Measurements from ENCODE around the gene RNGTT. TPM values are rescaled to one million over a fixed set of nuclear protein-coding genes. Genes with fewer than 3 reads are reported as not detected.
A peak's percentile ranks its signal among the peaks of the same experiment; 100 is the strongest.
"Not testable (repeated sequence)": the region's sequence is repeated elsewhere in the genome, so short reads cannot be mapped to it uniquely, and the experiment has no call there.

RNGTT gene
- total RNA-seq (2014; rRNA removed; shearing (Covaris generic)) = 25.3 and 25.7 TPM in 2 replicates

DNA sequence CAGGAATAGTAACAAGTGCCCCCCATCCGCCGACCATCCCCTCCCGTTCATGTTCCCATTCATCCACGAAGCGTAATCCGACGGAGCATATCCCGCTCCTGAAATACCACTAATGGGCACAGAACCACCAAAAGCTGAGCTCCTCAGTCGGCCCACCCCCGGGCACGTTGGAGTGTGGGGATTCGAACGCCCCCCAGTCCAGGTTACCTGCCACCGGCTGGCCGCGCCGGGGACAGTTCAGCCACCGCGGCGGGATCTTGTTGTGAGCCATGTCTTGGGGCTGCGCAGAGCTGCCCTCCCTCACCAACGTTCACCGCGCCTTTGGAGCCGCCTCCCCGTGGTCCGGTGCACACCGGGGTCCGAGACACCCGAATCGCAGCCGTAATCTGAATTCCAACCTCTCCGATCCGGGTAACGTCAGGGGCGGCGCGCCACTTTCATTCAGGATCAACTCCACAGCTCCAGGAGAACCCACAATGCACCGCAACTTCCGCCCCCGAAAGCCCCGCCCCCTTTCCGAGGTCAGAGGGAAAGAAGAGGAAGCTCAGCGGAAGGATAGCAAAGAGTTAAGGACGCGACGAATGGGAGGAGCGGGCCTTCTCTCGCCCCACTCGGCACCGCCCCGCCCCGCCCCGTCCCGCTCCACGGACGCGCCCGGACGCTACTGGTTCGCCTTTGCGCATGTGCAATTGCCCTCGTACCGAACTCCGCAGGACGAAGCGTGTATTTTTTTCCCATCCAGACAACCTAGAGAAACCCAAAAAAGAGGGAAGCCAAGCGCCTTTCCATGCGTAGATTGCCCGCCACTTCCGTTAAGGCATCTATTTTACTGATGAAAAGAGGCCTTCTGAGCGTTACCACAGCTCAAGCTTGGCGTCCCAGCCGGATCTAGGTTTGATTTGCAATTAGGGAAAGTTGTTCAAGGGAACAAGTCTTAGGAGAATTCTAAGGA lies at the start of gene RNGTT:
RNGTT (minus strand) TSS at position 480 of the 952 bp plus-strand sequence; CDS start at position 271, 209 bp downstream.
- peak; percentile 98 for DNase-seq (ENCODE audit: low read depth)

DNA sequence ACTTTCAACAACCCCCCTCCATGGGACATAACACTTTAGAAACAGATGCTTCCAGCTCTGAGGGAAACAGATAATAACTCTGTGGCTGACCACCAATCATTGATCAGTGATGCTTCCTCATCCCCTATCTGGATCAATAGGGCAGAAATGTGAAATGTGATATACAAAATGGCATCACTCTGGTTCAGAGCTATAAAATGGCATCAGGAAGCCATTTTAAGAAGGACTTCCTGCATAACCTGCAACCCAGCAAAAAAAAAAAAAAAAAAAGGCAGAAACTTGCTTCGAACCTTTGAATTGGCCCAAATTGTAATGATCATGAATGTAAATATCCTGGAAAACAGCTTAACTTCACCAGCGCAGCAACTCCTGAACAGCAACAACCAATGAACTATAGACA lies 48.0 kb upstream of the RNGTT start:
- DNase-seq (ENCODE audit: low read depth) = no peak

DNA sequence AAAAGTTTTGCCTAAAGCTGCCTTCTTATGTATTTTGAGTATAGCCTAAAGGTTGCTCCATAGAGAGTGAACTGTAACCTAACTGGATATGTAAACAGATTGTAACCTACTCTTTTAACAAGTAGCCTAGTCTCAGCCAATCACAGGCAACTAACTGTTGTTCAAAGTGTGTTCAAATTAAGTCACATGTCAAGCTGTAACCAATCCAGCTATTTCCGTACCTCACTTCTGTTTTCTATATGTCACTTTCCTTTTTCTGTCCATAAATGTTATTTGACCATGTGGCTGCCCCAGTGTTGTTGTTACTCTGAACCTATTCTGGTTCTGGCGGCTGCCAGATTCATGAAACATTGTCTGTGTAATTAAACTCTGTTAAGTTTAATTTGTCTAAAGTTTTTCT lies 47.4 kb upstream of the RNGTT start:
- DNase-seq (ENCODE audit: low read depth) = no peak

DNA sequence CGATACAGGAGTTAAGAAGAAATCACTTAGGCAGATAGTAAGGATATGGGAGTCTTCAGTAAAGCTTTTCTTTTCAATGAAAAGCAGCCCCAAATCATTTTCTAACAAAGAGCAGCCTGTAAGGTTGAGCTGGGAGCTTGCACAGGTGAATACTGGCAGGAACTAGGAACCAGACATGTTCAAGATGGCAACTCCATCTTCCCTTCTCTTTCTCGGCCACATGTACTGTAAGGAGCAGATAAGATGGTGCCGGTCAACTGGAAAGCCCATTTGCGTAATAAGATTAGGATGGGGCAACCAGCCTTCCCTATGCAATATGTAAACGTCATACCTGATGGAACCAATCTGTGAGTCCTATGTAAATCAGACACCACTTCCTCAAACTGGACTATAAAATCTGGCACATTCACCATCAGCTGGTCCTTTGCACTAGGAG lies 46.2 kb upstream of the RNGTT start:
- DNase-seq (ENCODE audit: low read depth) = no peak

- no peak for DNase-seq (ENCODE audit: low read depth)
Observed at GRCh38 chr6:89008815-89009374, 45.5 kb upstream of the RNGTT start.

DNA sequence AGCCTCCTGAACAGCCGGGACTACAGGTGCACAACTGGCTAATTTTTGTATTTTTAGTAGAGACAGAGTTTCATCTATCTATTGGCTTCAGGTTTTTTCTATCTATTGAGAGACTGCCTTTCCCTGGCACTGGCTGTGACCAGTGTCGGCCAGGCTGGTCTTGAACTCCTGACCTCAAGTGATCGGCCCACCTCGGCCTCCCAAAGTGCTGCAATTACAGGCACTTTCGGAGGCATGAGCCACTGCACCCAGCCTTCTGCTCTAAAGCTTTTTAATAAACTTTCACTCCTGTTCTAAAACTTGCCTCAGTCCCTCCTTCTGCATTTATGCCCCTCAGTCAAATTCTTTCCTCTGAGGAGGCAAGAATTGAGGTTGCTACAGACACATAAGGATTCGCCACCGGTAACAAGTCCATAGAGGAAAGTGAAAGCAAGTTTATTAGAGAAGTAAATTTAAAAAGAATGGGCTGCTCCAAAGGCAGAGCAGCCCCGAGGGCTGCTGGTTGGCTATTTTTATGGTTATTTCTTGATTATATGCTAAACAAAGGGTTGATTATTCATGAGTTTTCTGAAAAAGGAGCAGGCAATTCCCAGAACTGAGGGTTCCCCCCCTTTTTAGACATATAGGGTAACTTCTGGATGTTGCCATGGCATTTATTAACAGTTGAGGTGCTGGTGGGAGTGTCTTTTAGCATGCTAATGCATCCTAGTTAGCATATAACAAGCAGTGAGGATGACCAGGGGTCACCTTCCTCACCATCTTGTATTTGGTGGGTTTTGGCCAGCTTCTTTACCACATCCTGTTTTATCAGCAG lies 44.8 kb upstream of the RNGTT start:
- peak; percentile 25 for DNase-seq (ENCODE audit: low read depth)

GRCh38 chr6:89007209-89008000 lies 44.0 kb upstream of the RNGTT start:
- DNase-seq (ENCODE audit: low read depth) = peak; percentile 49

- DNase-seq (ENCODE audit: low read depth) = no peak
Observed at GRCh38 chr6:89002523-89002922, 39.1 kb upstream of the RNGTT start.

- DNase-seq (ENCODE audit: low read depth) = no peak
Observed at GRCh38 chr6:88997327-88997726, 33.9 kb upstream of the RNGTT start.

- DNase-seq (ENCODE audit: low read depth) = no peak
Observed at GRCh38 chr6:88992741-88993552, 29.5 kb upstream of the RNGTT start.

- DNase-seq (ENCODE audit: low read depth) = no peak
Observed at GRCh38 chr6:88989215-88989614, 25.8 kb upstream of the RNGTT start.

GRCh38 chr6:88987922-88988321 lies 24.5 kb upstream of the RNGTT start:
- no peak for DNase-seq (ENCODE audit: low read depth)

GRCh38 chr6:88985901-88986300 lies 22.5 kb upstream of the RNGTT start:
- no peak for DNase-seq (ENCODE audit: low read depth)

- DNase-seq (ENCODE audit: low read depth) = no peak
Observed at GRCh38 chr6:88984606-88985005, 21.2 kb upstream of the RNGTT start.

- DNase-seq (ENCODE audit: low read depth) = no peak
Observed at GRCh38 chr6:88984152-88984551, 20.7 kb upstream of the RNGTT start.

DNA sequence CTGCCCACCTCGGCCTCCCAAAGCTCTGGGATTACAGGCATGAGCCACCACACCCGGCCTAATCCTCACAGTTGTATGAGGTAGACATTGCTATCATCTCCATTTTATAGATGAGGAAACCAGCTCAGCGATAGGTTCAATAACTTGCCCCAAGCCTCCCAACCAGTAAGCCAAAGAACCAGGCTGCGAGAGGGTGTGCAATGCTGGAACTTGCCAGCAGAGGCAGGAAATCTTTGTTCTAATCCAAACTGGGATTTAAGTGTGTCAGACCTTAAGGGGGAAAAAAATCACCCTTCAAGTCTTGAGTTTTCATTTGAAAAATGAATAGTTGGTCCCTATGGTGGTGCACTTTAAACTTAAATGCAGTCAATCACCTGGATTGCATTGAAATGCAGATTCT lies 20.1 kb upstream of the RNGTT start:
- peak; percentile 28 for DNase-seq (ENCODE audit: low read depth)

- not testable (repeated sequence) for DNase-seq (ENCODE audit: low read depth)
Observed at GRCh38 chr6:88983129-88983528, 19.7 kb upstream of the RNGTT start.

DNA sequence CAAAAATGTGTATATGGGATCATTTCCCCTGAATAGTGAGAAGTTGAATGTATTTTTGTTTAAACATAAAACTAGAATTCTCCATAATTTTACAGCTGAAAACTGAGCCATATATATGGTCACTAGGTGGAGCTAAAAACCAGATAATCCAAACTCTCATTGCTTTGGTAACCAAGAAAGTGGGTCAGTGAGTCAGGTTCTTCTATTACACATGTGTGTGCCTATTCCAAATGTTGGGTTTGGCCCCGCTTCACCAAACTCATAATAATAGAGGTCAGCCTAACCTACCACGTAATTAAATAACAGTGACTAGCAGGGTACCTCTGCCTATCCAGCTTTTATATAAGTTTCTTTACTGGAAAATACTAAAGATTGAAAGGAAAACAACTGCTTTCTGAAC lies 19.3 kb upstream of the RNGTT start:
- peak; percentile 70 for DNase-seq (ENCODE audit: low read depth)

DNA sequence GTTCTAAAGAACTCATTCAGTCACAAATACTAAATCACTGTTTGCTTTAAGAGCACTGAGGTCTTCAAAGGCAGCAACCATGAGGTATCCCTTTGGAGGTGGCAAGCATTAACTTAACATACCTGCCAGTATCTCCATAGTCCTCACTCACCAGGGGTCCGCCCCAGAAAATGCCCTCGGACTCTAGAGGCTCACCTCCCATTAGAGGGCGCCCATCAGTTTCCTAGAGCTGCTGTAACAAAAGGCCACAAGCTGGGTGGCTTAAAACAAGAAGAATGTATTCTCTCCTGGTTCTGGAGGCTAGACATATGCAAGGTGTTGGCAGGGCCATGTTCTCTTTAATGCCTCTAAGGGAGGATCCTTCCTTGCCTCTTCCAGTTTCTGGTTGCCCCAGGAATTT lies 12.0 kb upstream of the RNGTT start:
- DNase-seq (ENCODE audit: low read depth) = no peak
